Cardiac fibroblast (primary cell): ENCODE measurements around the gene MVB12B.

Source experiments
- DNase-seq, 2 donors: peaks; one replicate each; pipeline versions ENCODE4 v3.0.0 to v3.0.0-alpha.2; 2010; ENCODE audit warnings: low read depth in 2 of 2
- H3K4me3 ChIP-seq, 2 donors: replicated peaks in 1 of 2; 1 replicate in 1 of 2; 2 replicates in 1 of 2; pipeline ENCODE4 v1.5.1; 2011; ENCODE audit warnings: low read depth in 2 of 2, low read length in 2 of 2, mild to moderate bottlenecking in 2 of 2, moderate library complexity in 1 of 2
- TF ChIP-seq, protein P1 (sequence below): IDR thresholded peaks from one replicate; pipeline ENCODE4 v1.5.1; 2011; ENCODE audit warnings: low read depth, mild to moderate bottlenecking, low read length, inconsistent platforms

Gene MVB12B

DNA sequence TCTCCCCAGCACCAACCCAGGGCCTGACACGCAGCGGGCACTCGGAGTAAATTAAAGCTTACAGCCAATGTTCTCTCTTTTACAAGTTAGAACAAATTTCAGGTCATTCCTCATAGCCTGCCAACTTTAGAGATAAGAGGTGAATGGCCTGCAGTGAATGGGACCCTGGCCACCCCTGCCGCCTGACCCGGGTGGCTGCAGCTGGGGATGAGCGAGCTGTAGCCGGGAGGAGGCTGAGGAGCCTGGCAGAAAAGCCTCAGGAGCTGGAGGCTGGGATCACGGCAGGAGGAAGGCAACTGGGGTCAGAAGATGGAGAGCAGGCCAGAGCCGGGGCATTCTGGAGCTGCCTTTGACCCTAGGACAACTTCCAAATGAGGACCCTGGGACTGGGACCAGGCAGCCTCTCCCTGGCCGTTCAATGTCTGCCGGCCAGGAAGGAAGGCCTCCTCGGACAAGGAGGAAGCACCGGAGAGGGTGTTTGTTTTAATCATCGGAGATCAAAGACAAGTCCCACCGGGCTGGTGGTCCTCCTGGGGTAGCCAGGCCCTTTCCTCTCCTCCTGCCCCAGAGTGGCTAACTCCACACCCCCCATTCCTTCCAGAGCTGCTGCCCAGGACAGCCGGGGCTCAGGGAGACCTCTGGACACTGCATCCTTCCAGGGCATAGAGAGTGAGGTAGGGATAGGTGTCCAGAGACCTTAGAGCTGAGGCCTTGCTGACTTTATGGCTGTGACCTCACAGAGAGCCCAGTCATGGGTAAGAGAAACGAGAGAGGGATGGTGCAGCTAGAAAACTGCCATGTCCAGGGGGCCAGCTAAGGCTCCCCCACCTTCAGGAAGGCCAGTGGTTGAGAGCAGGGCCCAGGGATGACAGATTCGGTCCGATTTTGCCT, 199.8 kb downstream of the MVB12B start:
- H3K4me3 ChIP-seq: no peak overlapping the region
- no peak for DNase-seq
- TF ChIP-seq, protein P1, sequence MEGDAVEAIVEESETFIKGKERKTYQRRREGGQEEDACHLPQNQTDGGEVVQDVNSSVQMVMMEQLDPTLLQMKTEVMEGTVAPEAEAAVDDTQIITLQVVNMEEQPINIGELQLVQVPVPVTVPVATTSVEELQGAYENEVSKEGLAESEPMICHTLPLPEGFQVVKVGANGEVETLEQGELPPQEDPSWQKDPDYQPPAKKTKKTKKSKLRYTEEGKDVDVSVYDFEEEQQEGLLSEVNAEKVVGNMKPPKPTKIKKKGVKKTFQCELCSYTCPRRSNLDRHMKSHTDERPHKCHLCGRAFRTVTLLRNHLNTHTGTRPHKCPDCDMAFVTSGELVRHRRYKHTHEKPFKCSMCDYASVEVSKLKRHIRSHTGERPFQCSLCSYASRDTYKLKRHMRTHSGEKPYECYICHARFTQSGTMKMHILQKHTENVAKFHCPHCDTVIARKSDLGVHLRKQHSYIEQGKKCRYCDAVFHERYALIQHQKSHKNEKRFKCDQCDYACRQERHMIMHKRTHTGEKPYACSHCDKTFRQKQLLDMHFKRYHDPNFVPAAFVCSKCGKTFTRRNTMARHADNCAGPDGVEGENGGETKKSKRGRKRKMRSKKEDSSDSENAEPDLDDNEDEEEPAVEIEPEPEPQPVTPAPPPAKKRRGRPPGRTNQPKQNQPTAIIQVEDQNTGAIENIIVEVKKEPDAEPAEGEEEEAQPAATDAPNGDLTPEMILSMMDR: no peak

DNA sequence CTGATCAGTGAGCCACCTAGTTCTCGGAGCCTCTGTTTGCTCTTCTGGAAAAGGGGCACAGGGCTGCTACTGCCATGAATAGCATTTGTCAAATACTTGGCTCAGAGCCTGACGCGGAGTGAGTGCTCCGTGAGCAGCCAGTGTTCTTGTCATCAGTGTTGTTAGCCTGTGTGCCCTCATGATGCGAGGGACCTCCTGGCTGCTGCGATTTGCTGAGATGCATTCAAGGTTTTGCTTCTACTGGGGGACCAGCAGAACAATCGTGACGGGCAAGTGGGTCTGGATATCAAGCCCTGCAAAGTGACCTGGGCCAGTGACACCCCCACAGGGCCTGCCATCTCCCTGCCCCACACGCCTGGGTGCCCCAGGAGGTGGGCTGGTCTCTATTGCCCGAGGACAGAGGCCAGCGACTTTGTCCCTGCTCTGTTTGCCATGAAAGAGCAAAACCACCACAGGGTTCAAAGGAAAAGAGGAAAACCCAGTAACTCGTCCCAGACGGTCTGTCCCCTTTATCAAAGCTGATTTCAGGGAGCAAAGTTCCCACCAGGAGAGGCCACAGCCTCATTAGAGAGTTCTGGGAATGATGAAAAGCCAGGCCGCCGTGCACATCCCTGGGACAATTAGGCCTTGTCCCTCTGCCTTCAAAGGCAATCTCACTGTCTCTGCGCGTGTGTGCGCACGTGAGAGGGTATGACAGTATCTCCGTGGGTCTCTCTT, 200.6 kb downstream of the MVB12B start:
- TF ChIP-seq, protein P1: no peak
- no peak overlapping the region for H3K4me3 ChIP-seq
- DNase-seq: no peak

DNA sequence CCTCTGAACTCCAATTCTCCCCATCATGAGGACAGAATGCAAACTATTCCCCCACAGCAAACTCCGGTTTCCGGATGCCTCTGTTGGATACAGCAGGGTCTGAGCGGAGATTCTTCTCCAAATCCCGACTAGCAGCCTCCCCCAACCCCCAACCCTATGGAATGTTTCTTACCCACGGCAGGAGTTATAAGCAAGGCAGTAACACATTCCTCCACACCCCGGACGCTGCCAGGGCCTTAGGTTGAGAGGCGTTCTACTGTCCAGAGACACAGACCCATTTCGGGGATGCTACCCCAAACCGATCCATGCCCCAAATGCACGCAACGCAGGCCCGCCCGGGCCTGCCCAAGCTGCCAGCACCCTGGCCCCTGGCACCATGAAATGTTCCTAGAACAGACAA, 201.5 kb downstream of the MVB12B start:
- DNase-seq: no peak
- no peak overlapping the region for H3K4me3 ChIP-seq
- TF ChIP-seq, protein P1: no peak

DNA sequence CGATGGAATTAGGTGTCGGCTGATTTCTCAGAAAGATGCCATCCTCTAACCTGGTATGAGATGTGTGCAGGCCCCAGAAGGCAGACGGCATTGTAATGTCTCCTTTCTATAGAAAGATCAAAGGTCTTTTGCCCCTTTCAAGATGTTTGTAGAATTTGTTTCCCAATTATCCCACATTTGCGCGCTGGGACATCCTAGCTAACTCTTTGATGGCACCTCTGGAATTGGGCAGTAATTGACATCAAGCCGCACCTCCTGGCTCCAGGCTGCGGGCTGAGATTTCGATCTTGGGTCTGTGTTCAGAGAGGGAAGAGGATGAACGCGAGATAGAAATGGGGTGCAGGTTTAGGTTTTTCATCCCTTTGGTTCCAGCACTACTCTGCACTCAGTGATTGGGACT, 202.3 kb downstream of the MVB12B start:
- no peak for DNase-seq
- TF ChIP-seq, protein P1: no peak
- H3K4me3 ChIP-seq: no peak overlapping the region

DNA sequence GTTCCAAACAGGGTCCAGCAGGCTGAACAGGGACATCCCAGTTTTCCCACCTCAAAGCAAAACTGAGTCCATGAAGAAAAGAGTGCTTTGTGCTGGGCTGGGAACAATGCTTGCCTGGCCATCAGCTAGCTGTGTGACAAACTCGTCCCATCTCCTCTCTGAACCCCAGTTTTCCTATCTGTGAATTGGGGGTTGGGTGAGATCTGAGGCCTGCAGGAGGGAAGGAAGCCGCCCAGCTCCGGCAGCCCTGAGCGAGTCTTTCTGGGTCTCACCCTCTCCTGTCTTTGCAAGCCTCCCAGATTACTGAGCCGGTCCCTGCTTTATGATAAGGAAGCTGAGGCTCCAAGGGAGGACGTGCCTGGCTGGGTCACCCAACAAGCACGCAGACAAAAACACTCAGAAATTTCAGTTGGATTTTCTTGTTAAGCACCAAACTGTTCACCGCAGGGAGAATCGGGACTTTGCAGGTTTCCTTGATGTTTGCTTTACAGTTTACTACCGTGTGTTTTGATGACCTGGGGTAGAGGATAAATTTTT, 204.5 kb downstream of the MVB12B start:
- no peak for DNase-seq
- TF ChIP-seq, protein P1: no peak
- no peak overlapping the region for H3K4me3 ChIP-seq

DNA sequence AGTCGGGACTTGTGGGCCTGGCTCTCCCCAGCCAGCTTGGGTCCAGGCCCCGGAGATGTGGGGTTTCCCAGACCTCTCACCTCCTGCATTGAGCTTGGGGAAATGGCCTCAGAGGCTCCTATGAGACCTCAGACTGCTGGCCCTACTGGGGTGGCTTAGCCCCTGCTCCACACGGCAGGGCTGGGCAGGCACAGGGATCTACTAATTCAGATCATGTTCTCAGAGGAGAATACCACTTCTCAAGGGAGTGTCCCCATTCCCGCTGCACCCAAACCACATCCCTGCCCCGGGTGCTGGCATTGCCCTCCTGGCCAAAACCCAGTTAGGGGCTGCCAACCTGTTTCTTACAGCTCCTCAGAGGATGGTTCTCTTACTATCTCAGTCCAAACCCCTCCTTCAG, 205.0 kb downstream of the MVB12B start:
- no peak overlapping the region for H3K4me3 ChIP-seq
- TF ChIP-seq, protein P1: no peak
- no peak for DNase-seq
